ENCODE data around the gene RS1. TPM values are rescaled to one million over a fixed set of nuclear protein-coding genes. Genes with fewer than 3 reads are reported as not detected.

RS1 gene
- total RNA-seq, 3 donors from 2014 or later, result not detected

DNA sequence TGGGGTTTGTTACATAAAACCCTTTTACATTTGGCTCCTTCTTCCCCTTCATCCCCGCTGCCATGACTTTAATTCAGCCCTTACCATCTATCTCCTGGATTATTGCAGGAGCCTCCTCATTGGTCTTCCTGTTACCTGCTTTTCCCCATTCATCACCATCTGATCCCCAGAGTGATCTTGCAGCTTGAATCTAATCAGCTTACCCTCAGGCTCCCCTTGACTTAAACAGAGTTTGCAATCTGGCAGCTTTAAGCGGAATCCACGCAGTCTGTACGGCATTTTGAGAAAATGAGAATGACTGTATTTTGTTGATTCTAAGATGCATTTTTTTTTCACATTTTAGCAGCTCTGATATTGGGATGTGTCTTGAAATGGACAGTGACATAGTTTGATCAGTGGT, 20.6 kb upstream of the RS1 start:
- no peaks in the 10 kb centered on the region for H3K36me3 ChIP-seq
- H3K27me3 ChIP-seq, result peaks cover 0 to 16% of the 10 kb centered on the region in 2 donors
- no peaks in the 10 kb centered on the region for H3K4me1 ChIP-seq
- TF ChIP-seq, protein P1, sequence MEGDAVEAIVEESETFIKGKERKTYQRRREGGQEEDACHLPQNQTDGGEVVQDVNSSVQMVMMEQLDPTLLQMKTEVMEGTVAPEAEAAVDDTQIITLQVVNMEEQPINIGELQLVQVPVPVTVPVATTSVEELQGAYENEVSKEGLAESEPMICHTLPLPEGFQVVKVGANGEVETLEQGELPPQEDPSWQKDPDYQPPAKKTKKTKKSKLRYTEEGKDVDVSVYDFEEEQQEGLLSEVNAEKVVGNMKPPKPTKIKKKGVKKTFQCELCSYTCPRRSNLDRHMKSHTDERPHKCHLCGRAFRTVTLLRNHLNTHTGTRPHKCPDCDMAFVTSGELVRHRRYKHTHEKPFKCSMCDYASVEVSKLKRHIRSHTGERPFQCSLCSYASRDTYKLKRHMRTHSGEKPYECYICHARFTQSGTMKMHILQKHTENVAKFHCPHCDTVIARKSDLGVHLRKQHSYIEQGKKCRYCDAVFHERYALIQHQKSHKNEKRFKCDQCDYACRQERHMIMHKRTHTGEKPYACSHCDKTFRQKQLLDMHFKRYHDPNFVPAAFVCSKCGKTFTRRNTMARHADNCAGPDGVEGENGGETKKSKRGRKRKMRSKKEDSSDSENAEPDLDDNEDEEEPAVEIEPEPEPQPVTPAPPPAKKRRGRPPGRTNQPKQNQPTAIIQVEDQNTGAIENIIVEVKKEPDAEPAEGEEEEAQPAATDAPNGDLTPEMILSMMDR (IDR thresholded peaks at IDR 0.05), result no peak
- TF ChIP-seq POLR2AphosphoS5 (IDR thresholded peaks at IDR 0.05), result no peak
- TF ChIP-seq POLR2A (IDR thresholded peaks at IDR 0.05), result no peak
- H3K4me3 ChIP-seq, result no peak overlapping the region
- DNase-seq (ENCODE audit: low spot score in 2 of 2), result no peak
- no peak overlapping the region for H3K27ac ChIP-seq
- H3K9me3 ChIP-seq, result peaks cover 5 to 6% of the 10 kb centered on the region in 2 donors
- intact Hi-C loops (cut with DNase I; ENCODE audit: low total_unique reads), result no loop called here

DNA sequence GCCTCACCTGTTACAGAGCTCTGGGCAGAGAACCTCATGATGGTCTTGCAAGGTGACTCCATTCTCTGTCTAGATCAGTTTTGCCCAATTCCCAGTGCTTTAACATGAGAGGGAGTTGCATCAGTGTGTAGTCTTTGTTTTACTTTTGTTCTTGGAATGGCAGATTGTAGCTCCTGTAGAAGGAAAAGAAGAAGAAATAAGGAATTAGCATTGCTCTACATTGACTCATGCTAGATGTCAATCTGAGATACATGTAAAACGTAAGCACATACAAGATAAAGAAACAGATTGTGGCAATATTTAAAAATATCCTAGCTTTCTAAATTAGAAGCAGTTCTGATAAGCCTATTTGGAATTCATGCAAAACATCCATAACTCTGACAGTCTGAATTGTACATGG, 19.5 kb upstream of the RS1 start:
- Histone ChIP-seq H3K36me3 (no peaks in the 10 kb centered on the region), H3K27ac (no peak overlapping the region), H3K27me3 (peaks cover 0 to 16% of the 10 kb centered on the region in 2 donors), H3K4me3 (no peak overlapping the region), H3K9me3 (peaks cover 5 to 6% of the 10 kb centered on the region in 2 donors), H3K4me1 (no peaks in the 10 kb centered on the region)
- DNase-seq (ENCODE audit: low spot score in 2 of 2), result no peak
- TF ChIP-seq, protein P1 (IDR thresholded peaks at IDR 0.05), result no peak
- TF ChIP-seq POLR2A (IDR thresholded peaks at IDR 0.05) (no peak), POLR2AphosphoS5 (IDR thresholded peaks at IDR 0.05) (no peak)
- intact Hi-C loops (cut with DNase I; ENCODE audit: low total_unique reads), result no loop called here

GRCh38 chrX:18687856-18688495, 16.1 kb upstream of the RS1 start:
- H3K27ac ChIP-seq, result no peak overlapping the region
- H3K36me3 ChIP-seq, result no peaks in the 10 kb centered on the region
- peaks cover 0 to 23% of the 10 kb centered on the region in 2 donors for H3K27me3 ChIP-seq
- no peak for DNase-seq (ENCODE audit: low spot score in 2 of 2)
- no peaks in the 10 kb centered on the region for H3K4me1 ChIP-seq
- TF ChIP-seq POLR2AphosphoS5 (IDR thresholded peaks at IDR 0.05) (no peak), POLR2A (IDR thresholded peaks at IDR 0.05) (no peak)
- TF ChIP-seq, protein P1 (IDR thresholded peaks at IDR 0.05), result no peak
- no peak overlapping the region for H3K4me3 ChIP-seq
- H3K9me3 ChIP-seq, result peaks cover 0 to 5% of the 10 kb centered on the region in 2 donors
- intact Hi-C loops (cut with DNase I; ENCODE audit: low total_unique reads), result no loop called here

DNA sequence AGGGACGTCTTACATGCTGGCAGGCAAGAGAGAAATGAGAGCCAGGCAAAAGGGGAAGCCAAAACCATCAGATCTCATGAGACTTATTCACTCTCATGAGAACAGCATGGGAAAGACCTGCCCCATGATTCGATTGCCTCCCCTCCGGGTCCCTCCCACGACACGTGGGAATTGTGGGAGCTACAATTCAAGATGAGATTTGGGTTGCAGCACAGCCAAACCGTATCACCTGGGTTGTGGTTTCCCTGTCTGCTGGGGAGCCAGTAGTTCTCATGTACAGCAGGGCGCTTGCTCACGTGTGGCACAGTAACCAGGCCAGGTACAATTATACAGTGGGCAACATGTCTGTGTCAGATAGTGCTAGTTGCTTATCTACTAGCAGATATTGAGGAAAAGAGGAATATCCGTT, 11.1 kb upstream of the RS1 start:
- Histone ChIP-seq H3K27me3 (peaks cover 0 to 20% of the 10 kb centered on the region in 2 donors), H3K36me3 (no peaks in the 10 kb centered on the region), H3K4me1 (no peaks in the 10 kb centered on the region), H3K9me3 (no peaks in the 10 kb centered on the region), H3K27ac (no peak overlapping the region), H3K4me3 (no peak overlapping the region)
- TF ChIP-seq POLR2AphosphoS5 (IDR thresholded peaks at IDR 0.05), result no peak
- TF ChIP-seq POLR2A (IDR thresholded peaks at IDR 0.05), result no peak
- TF ChIP-seq, protein P1 (IDR thresholded peaks at IDR 0.05), result no peak
- DNase-seq (ENCODE audit: low spot score in 2 of 2), result no peak
- intact Hi-C loops (cut with DNase I; ENCODE audit: low total_unique reads), result no loop called here

- intact Hi-C loops (cut with DNase I; ENCODE audit: low total_unique reads), result no loop called here
- Histone ChIP-seq H3K36me3 (no peaks in the 10 kb centered on the region), H3K4me1 (no peaks in the 10 kb centered on the region), H3K27ac (no peak overlapping the region), H3K4me3 (no peak overlapping the region), H3K27me3 (peaks cover 0 to 19% of the 10 kb centered on the region in 2 donors), H3K9me3 (no peaks in the 10 kb centered on the region)
- no peak for DNase-seq (ENCODE audit: low spot score in 2 of 2)
- TF ChIP-seq POLR2AphosphoS5 (IDR thresholded peaks at IDR 0.05) (no peak), POLR2A (IDR thresholded peaks at IDR 0.05) (no peak)
- TF ChIP-seq, protein P1 (IDR thresholded peaks at IDR 0.05), result no peak
Observed at GRCh38 chrX:18681996-18682395, 10.1 kb upstream of the RS1 start.
